ENCODE results near the gene OXER1.

Gene OXER1

DNA sequence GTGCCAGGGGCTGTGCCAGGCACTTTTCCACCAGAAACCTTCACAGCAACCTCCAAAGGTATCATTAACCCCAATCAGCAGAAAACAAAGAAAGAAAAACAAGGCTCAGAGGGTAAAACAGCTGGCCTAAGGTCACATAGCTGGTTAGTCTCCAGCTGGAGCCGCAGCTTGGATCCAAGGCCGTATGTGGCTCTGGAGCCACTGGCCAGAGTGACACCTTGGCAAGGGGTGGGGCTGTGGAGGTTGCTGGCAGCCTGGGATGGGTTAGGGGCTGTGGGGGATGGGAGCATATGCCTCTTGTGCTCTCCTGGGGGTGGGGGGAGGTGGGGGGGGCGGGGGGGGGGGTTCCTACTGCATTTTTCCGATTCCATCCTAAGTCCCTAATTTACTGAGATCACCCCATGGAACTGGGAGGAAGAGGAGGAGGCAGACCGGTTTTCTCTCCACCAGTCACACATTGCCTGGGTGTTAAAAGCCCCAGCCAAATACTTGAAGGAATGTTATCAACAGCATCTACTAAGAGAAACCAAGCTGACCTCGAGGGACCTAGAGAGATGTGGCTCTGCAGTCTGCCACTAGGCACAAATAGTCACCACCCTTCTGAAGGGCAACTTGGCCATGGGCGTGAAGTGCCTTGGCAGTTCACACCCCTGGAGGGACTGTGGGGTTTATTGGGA is 20.4 kb upstream of the OXER1 start:
- Histone ChIP-seq H3K27ac (ENCODE audit: low read length) (no peak overlapping the region), H3K27me3 (ENCODE audit: control insufficient read depth in 1 of 2, insufficient read depth in 2 of 2, low read length in 2 of 2) (no peaks in the 10 kb centered on the region), H3K36me3 (ENCODE audit: control insufficient read depth in 2 of 2, insufficient read depth in 2 of 2, low read length in 2 of 2) (peaks cover 0 to 4% of the 10 kb centered on the region in 2 donors), H3K9ac (ENCODE audit: low read length in 2 of 2) (no peak overlapping the region), H3K9me3 (ENCODE audit: control insufficient read depth in 2 of 2, low read length in 2 of 2) (no peaks in the 10 kb centered on the region), H3K4me3 (ENCODE audit: low read length in 2 of 2) (no peak overlapping the region), H3K4me1 (ENCODE audit: control insufficient read depth, insufficient read depth, low read length) (no peaks in the 10 kb centered on the region)

DNA sequence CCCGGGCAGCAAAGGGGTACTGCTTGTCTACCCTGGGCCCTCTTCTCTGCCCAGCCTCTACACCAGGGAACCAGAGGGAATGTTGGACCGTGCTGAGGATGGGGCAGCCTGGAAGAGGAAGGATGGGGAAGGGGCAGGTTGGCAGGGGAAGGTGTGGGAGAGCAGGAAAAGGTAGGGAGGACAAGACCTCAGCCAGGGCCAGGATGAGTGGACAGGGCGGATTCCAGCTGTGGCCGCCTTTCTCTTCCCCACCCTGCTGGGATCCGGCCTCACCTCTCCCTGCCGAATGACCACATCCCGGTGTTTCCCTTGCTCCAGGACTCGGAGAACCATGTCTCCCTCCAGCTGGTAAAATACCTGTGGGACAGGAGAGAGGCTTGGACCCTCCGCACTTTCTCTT is 19.6 kb upstream of the OXER1 start:
- H3K27ac ChIP-seq (ENCODE audit: low read length), result no peak overlapping the region
- H3K9ac ChIP-seq (ENCODE audit: low read length in 2 of 2), result no peak overlapping the region

DNA sequence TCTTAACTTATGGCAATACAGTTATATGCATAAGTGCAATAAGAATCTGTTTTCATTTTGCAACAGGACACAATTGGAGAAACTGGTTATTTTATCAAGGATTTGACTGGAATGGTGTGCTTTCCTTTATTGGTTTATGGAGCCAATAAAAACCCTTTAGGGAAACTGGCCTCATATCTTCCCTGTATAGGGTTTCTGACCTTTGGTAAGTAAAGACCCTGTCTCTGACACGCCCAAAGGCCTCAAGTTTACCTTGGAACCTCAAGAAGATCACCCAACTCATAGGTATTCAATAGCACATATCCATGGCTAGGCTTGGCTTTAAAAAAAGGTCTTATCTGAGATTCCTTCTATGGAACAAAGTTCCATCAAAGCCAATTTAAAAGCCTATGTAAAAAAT is 17.2 kb upstream of the OXER1 start:
- H3K27me3 ChIP-seq (ENCODE audit: control insufficient read depth in 1 of 2, insufficient read depth in 2 of 2, low read length in 2 of 2), result no peaks in the 10 kb centered on the region
- no peaks in the 10 kb centered on the region for H3K4me1 ChIP-seq (ENCODE audit: control insufficient read depth, insufficient read depth, low read length)
- peaks cover 0 to 4% of the 10 kb centered on the region in 2 donors for H3K36me3 ChIP-seq (ENCODE audit: control insufficient read depth in 2 of 2, insufficient read depth in 2 of 2, low read length in 2 of 2)
- H3K4me3 ChIP-seq (ENCODE audit: low read length in 2 of 2), result no peak overlapping the region
- no peaks in the 10 kb centered on the region for H3K9me3 ChIP-seq (ENCODE audit: control insufficient read depth in 2 of 2, low read length in 2 of 2)
- H3K27ac ChIP-seq (ENCODE audit: low read length), result no peak overlapping the region
- no peak overlapping the region for H3K9ac ChIP-seq (ENCODE audit: low read length in 2 of 2)

More for the DNA sequence above, 19.6 kb upstream of the OXER1 start:
- Histone ChIP-seq H3K4me3 (ENCODE audit: low read length in 2 of 2) (no peak overlapping the region), H3K36me3 (ENCODE audit: control insufficient read depth in 2 of 2, insufficient read depth in 2 of 2, low read length in 2 of 2) (peaks cover 0 to 4% of the 10 kb centered on the region in 2 donors), H3K9me3 (ENCODE audit: control insufficient read depth in 2 of 2, low read length in 2 of 2) (no peaks in the 10 kb centered on the region), H3K4me1 (ENCODE audit: control insufficient read depth, insufficient read depth, low read length) (no peaks in the 10 kb centered on the region), H3K27me3 (ENCODE audit: control insufficient read depth in 1 of 2, insufficient read depth in 2 of 2, low read length in 2 of 2) (no peaks in the 10 kb centered on the region)

DNA sequence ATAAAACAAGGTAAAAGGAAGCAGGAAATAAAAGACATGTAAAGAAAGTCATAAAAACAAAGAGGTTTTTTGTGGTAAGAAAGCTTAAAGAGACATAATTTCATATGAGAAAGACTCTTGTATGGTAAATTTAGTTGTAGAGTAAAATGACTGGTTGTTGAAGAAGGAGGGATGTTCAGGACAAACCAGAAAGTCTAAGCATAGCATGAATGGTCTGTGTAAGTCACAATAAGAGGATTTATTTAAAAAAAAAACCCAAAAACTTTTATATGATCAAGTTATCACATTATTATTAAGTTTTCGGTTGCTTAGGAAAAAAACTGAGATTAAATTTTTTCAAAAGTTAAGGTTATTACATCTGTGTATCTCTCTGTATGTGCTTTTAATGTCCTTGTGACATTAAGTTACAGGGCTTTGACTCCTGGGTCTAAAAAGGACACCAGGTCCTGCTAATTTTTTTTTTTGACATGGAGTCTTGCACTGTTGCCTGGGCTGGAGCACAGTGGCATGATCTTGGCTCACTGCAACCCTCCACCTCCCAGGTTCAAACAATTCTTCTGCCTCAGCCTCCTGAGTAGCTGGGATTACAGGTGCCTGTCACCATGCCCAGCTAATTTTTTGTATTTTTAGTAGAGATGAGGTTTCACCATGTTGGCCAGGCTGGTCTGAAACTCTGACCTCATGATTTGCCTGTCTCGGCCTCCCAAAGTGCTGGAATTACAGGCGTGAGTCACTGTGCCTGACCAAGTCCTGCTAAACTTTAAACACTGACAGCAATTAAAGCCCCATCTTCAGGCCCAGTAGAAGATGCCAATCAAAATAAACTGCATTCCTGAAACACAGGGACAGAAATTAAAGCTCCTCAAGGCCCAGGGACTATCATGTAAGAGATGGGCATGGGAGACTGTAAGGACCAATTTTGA is 14.2 kb upstream of the OXER1 start:
- Histone ChIP-seq H3K4me3 (ENCODE audit: low read length in 2 of 2) (no peak overlapping the region), H3K9me3 (ENCODE audit: control insufficient read depth in 2 of 2, low read length in 2 of 2) (no peaks in the 10 kb centered on the region), H3K36me3 (ENCODE audit: control insufficient read depth in 2 of 2, insufficient read depth in 2 of 2, low read length in 2 of 2) (peaks cover 0 to 2% of the 10 kb centered on the region in 2 donors), H3K4me1 (ENCODE audit: control insufficient read depth, insufficient read depth, low read length) (no peaks in the 10 kb centered on the region), H3K9ac (ENCODE audit: low read length in 2 of 2) (no peak overlapping the region), H3K27ac (ENCODE audit: low read length) (no peak overlapping the region), H3K27me3 (ENCODE audit: control insufficient read depth in 1 of 2, insufficient read depth in 2 of 2, low read length in 2 of 2) (no peaks in the 10 kb centered on the region)

DNA sequence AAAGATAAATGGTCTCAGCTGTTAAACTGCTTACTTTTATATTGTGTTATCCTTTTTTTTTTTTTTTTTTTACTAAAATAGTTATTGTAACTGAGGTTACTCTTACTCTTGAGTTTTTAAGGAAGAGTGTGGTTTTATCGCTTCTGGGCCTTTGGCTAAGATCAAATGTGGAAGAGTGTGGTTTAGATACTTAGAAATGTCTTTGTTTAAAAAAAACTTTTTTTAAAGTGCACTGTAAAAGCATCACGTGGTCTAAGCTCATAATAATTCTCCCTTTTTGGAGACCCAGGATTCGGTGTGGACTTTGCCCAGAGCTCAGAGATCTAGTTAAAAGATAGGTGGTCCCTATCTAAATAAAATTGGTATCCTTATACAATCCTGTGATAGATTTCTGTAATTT is 11.9 kb upstream of the OXER1 start:
- Histone ChIP-seq H3K4me3 (ENCODE audit: low read length in 2 of 2) (no peak overlapping the region), H3K4me1 (ENCODE audit: control insufficient read depth, insufficient read depth, low read length) (no peaks in the 10 kb centered on the region), H3K9me3 (ENCODE audit: control insufficient read depth in 2 of 2, low read length in 2 of 2) (no peaks in the 10 kb centered on the region), H3K36me3 (ENCODE audit: control insufficient read depth in 2 of 2, insufficient read depth in 2 of 2, low read length in 2 of 2) (no peaks in the 10 kb centered on the region), H3K27ac (ENCODE audit: low read length) (no peak overlapping the region), H3K9ac (ENCODE audit: low read length in 2 of 2) (no peak overlapping the region), H3K27me3 (ENCODE audit: control insufficient read depth in 1 of 2, insufficient read depth in 2 of 2, low read length in 2 of 2) (no peaks in the 10 kb centered on the region)

DNA sequence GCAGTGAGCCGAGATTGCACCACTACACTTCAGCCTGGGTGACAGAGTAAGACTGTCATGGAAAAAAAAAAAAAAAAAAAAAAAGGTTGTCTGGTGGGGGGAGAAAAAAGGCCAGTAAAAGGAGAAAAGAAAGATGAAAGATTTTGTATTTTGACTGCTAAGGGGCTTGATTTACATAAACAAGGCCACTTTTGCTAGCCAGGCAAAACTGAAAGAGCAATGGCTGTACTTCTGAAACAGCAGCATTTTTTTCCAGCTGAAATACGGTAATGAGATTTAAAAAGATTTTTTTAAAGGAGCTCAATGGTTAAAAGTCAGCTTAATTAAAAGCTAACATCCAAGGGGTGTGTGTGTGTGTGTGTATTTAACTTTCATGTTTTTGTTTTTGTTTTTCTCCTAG is 11.3 kb upstream of the OXER1 start:
- Histone ChIP-seq H3K36me3 (ENCODE audit: control insufficient read depth in 2 of 2, insufficient read depth in 2 of 2, low read length in 2 of 2) (no peaks in the 10 kb centered on the region), H3K27me3 (ENCODE audit: control insufficient read depth in 1 of 2, insufficient read depth in 2 of 2, low read length in 2 of 2) (no peaks in the 10 kb centered on the region), H3K4me1 (ENCODE audit: control insufficient read depth, insufficient read depth, low read length) (no peaks in the 10 kb centered on the region), H3K9ac (ENCODE audit: low read length in 2 of 2) (no peak overlapping the region), H3K27ac (ENCODE audit: low read length) (no peak overlapping the region), H3K9me3 (ENCODE audit: control insufficient read depth in 2 of 2, low read length in 2 of 2) (no peaks in the 10 kb centered on the region), H3K4me3 (ENCODE audit: low read length in 2 of 2) (no peak overlapping the region)

DNA sequence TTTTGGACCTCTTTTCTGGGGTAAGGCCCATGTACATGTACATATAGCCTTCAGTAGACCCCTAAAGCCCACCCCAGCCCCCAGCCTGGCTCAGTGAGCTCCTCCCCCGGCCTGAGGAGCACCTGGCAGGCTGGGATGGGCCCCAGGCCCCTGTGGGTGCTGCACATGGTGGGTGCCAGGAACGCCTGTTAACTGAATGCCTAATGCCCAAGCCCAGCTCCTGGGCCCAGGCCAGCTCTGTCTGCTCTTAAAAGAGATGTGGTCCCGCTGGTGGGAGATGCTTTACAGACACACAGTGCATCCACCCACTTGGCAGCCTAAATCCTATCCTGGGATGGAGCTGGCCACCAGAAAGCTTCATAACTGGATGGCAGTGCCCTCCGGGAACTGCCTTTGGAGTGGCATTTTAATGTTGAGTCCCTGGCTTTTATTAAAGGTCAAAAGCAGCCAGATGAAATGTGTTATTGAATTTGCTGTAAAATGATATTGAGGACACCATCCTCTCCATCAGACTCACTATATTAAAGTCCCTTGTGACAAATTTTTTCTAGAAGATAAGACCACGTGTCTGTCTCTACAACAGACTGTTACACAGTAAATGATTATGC is 7.7 kb upstream of the OXER1 start:
- no peaks in the 10 kb centered on the region for H3K9me3 ChIP-seq (ENCODE audit: control insufficient read depth in 2 of 2, low read length in 2 of 2)

DNA sequence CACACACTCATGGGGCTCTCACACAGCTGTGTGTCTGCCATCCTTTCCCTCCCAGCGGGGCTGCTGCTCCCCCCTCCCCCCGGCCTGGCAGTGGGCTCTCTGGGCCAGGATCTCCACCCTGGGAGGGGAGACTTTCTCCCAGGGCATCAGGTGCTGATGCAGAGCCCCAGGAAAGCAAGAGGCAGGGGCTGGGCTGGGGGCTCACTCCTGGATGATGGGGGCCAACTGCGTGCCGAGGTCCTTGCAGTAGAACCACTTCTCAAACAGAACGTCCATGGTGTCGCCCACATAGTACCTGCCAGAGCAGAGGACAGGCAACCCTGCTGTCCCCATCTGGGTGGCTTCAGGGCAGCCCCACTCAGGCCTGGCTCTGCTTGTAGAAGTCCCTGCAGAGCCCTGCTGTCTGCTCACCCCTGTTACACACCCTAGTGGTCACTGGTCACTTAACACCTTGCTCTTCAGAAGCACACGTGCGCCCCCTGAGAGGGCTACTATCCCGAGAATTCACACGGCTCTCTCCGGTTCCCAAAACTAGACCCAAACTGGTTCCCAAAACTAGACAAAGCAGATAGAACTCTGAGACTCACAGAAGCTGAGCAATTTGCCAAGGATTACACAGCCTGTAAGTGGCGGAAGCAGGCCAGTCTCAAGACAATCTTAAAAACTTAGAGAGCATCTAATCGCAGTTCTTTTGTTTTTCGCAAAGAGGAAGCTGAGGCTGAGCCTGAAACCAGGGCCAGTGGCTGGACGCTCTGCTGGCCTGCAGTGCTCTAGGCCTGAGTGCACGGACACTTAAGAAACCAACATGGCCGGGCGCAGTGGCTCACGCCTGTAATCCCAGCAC is 6.6 kb upstream of the OXER1 start:
- Histone ChIP-seq H3K4me3 (ENCODE audit: low read length in 2 of 2) (no peak overlapping the region), H3K4me1 (ENCODE audit: control insufficient read depth, insufficient read depth, low read length) (no peaks in the 10 kb centered on the region), H3K9me3 (ENCODE audit: control insufficient read depth in 2 of 2, low read length in 2 of 2) (no peaks in the 10 kb centered on the region), H3K9ac (ENCODE audit: low read length in 2 of 2) (no peak overlapping the region), H3K27ac (ENCODE audit: low read length) (no peak overlapping the region), H3K27me3 (ENCODE audit: control insufficient read depth in 1 of 2, insufficient read depth in 2 of 2, low read length in 2 of 2) (no peaks in the 10 kb centered on the region), H3K36me3 (ENCODE audit: control insufficient read depth in 2 of 2, insufficient read depth in 2 of 2, low read length in 2 of 2) (no peaks in the 10 kb centered on the region)

More for the DNA sequence above, 7.7 kb upstream of the OXER1 start:
- no peak overlapping the region for H3K27ac ChIP-seq (ENCODE audit: low read length)
- H3K4me1 ChIP-seq (ENCODE audit: control insufficient read depth, insufficient read depth, low read length), result no peaks in the 10 kb centered on the region
- no peak overlapping the region for H3K9ac ChIP-seq (ENCODE audit: low read length in 2 of 2)
- no peaks in the 10 kb centered on the region for H3K36me3 ChIP-seq (ENCODE audit: control insufficient read depth in 2 of 2, insufficient read depth in 2 of 2, low read length in 2 of 2)
- H3K4me3 ChIP-seq (ENCODE audit: low read length in 2 of 2), result no peak overlapping the region
- H3K27me3 ChIP-seq (ENCODE audit: control insufficient read depth in 1 of 2, insufficient read depth in 2 of 2, low read length in 2 of 2), result no peaks in the 10 kb centered on the region

DNA sequence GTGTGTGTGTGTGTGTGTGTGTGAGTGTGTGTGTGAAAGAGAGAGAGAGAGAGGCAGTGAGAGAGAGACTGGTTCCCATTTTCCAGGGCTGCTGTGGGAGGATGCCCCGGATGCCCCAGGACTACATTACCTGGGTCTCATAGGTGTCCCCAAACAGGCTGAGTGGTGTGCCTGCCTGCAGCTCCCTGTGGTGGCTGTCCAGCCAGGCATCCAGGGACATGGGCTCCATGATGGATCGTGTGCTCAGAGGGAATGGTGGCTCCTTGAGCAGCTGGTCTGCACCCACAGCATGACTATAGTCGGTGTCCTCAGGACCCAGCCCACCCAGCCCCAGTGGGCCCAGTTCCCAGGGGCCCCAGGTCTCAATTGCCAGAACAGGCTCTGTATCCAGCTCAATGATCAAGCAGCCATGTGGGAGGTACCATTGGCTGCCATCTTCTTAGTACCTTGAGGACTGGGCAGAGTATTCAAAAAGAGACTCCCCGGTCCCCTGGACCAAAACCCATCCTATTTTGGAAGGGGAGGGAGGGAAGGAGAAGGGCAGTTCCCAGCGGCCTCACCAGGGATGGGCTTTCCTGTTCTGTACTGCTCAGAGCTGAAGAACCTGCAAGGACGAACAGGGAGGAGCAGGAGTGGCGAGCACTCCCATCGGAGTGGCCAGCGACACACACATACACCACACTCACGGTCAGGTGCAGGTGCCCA is 5.8 kb upstream of the OXER1 start:
- no peaks in the 10 kb centered on the region for H3K27me3 ChIP-seq (ENCODE audit: control insufficient read depth in 1 of 2, insufficient read depth in 2 of 2, low read length in 2 of 2)
- no peak overlapping the region for H3K27ac ChIP-seq (ENCODE audit: low read length)
- no peaks in the 10 kb centered on the region for H3K9me3 ChIP-seq (ENCODE audit: control insufficient read depth in 2 of 2, low read length in 2 of 2)
- no peaks in the 10 kb centered on the region for H3K36me3 ChIP-seq (ENCODE audit: control insufficient read depth in 2 of 2, insufficient read depth in 2 of 2, low read length in 2 of 2)
- no peak overlapping the region for H3K4me3 ChIP-seq (ENCODE audit: low read length in 2 of 2)
- H3K9ac ChIP-seq (ENCODE audit: low read length in 2 of 2), result no peak overlapping the region
- H3K4me1 ChIP-seq (ENCODE audit: control insufficient read depth, insufficient read depth, low read length), result no peaks in the 10 kb centered on the region
